Mesenchymal stem cell (in vitro differentiated cells and primary cell): ENCODE measurements around the gene GOT2.
"Not testable (repeated sequence)": the region's sequence is repeated elsewhere in the genome, so short reads cannot be mapped to it uniquely, and the experiment has no call there.

ENCODE experiments used
- DNase-seq: peaks from one replicate; pipeline ENCODE4 v3.0.0-alpha.2; 2013
- H2AFZ ChIP-seq: one replicate; pipeline ENCODE4 v1.6.1; 2013; ENCODE audit warnings: low read depth, mild to moderate bottlenecking, control low read depth, inconsistent platforms, low read length, moderate library complexity
- H2AK5ac ChIP-seq: 2 replicates; pipeline ENCODE4 v1.6.1; 2013; ENCODE audit warnings: low read length, moderate library complexity, mild to moderate bottlenecking, inconsistent platforms; ENCODE audit not compliant: severe bottlenecking
- H2BK120ac ChIP-seq: one replicate; pipeline ENCODE4 v1.6.1; 2013; ENCODE audit warnings: low read depth, mild to moderate bottlenecking, inconsistent platforms, low read length, moderate library complexity
- H2BK12ac ChIP-seq, 2 experiments: one replicate each; pipeline ENCODE4 v1.6.1; 2013; ENCODE audit warnings: inconsistent platforms in 2 of 2, low read length in 2 of 2, mild to moderate bottlenecking in 2 of 2, moderate library complexity in 2 of 2, control low read depth in 1 of 2
- H2BK15ac ChIP-seq: one replicate; pipeline ENCODE4 v1.6.1; 2013; ENCODE audit warnings: mild to moderate bottlenecking, low read depth, inconsistent platforms; ENCODE audit not compliant: poor library complexity, severe bottlenecking
- H2BK5ac ChIP-seq: 2 replicates; pipeline ENCODE4 v1.6.1; 2013; ENCODE audit warnings: low read depth, mild to moderate bottlenecking, low read length, control low read depth, inconsistent platforms; ENCODE audit not compliant: poor library complexity, severe bottlenecking
- H3K14ac ChIP-seq, 2 experiments: one replicate each; pipeline ENCODE4 v1.6.1; 2013; ENCODE audit warnings: inconsistent platforms in 2 of 2, low read length in 2 of 2, control low read depth in 1 of 2, mild to moderate bottlenecking in 1 of 2, moderate library complexity in 1 of 2
- H3K18ac ChIP-seq, 2 experiments: one replicate each; pipeline ENCODE4 v1.6.1; 2013; ENCODE audit warnings: inconsistent platforms in 2 of 2, low read length in 2 of 2, control low read depth in 1 of 2, low read depth in 1 of 2, mild to moderate bottlenecking in 1 of 2
- H3K23ac ChIP-seq, 2 experiments: one replicate each; pipeline ENCODE4 v1.6.1; 2013; ENCODE audit warnings: inconsistent platforms in 2 of 2, low read length in 2 of 2, mild to moderate bottlenecking in 2 of 2, moderate library complexity in 2 of 2, control low read depth in 1 of 2
- H3K27ac ChIP-seq: 2 replicates; pipeline ENCODE4 v1.5.1; 2013; ENCODE audit warnings: mild to moderate bottlenecking, moderate library complexity, low read length, control low read depth, inconsistent platforms; ENCODE audit not compliant: poor library complexity, severe bottlenecking
- H3K27me3 ChIP-seq, 2 experiments: 2 replicates each; pipeline versions ENCODE4 v1.6.1 to v1.7.0; 2013; ENCODE audit warnings: low read length in 2 of 2, mild to moderate bottlenecking in 2 of 2, moderate library complexity in 2 of 2, control low read depth in 1 of 2, inconsistent platforms in 1 of 2; ENCODE audit not compliant: control insufficient read depth in 1 of 2, insufficient read depth in 1 of 2
- H3K36me3 ChIP-seq, 2 experiments: 2 replicates each; pipeline versions ENCODE4 v1.6.1 to v1.7.0; 2013; ENCODE audit warnings: low read length in 2 of 2, control low read depth in 1 of 2, inconsistent platforms in 1 of 2, low read depth in 1 of 2, mild to moderate bottlenecking in 1 of 2; ENCODE audit not compliant: insufficient read depth in 2 of 2, control insufficient read depth in 1 of 2
- H3K4ac ChIP-seq, 2 experiments: one replicate each; pipeline ENCODE4 v1.6.1; 2013; ENCODE audit warnings: inconsistent platforms in 2 of 2, low read length in 2 of 2, mild to moderate bottlenecking in 2 of 2, moderate library complexity in 2 of 2, control low read depth in 1 of 2, low read depth in 1 of 2
- H3K4me1 ChIP-seq: 2 replicates; pipeline ENCODE4 v1.6.1; 2013; ENCODE audit warnings: low read depth, low read length, control low read depth; ENCODE audit not compliant: control insufficient read depth, insufficient read depth
- H3K4me2 ChIP-seq: 2 replicates; pipeline ENCODE4 v1.6.1; 2013; ENCODE audit warnings: low read length, mild to moderate bottlenecking, inconsistent platforms; ENCODE audit not compliant: poor library complexity, severe bottlenecking
- H3K4me3 ChIP-seq, 2 experiments: 2 replicates each; pipeline versions ENCODE4 v1.5.1 to v1.7.0; 2013; ENCODE audit warnings: low read length in 2 of 2, mild to moderate bottlenecking in 2 of 2, control low read depth in 1 of 2, low read depth in 1 of 2; ENCODE audit not compliant: insufficient read depth in 1 of 2
- H3K79me1 ChIP-seq: replicated peaks from 2 replicates; pipeline ENCODE4 v1.6.1; 2013; ENCODE audit warnings: mild to moderate bottlenecking, control low read depth, low read length, inconsistent platforms; ENCODE audit not compliant: poor library complexity, severe bottlenecking
- H3K9ac ChIP-seq: 2 replicates; pipeline ENCODE4 v1.7.0; 2013; ENCODE audit warnings: mild to moderate bottlenecking, low read length, moderate library complexity
- H3K9me3 ChIP-seq: 2 replicates; pipeline ENCODE4 v1.7.0; 2013; ENCODE audit warnings: mild to moderate bottlenecking, low read length; ENCODE audit not compliant: control insufficient read depth
- H4K8ac ChIP-seq: one replicate; pipeline ENCODE4 v1.6.1; 2013; ENCODE audit warnings: inconsistent platforms, mild to moderate bottlenecking, low read length, moderate library complexity
- H4K91ac ChIP-seq: one replicate; pipeline ENCODE4 v1.6.1; 2013; ENCODE audit warnings: mild to moderate bottlenecking, low read length, inconsistent platforms
- WGBS: methylation state at CpG from one replicate; pipeline ENCODE4 v1.1.7; 2013; ENCODE audit warnings: mixed read lengths; 5-methylcytosine and 5-hydroxymethylcytosine counted together

GOT2 gene

GRCh38 chr16:58699151-58699550, 35.0 kb downstream of the GOT2 start:
- H3K23ac ChIP-seq, result no peak overlapping the region
- WGBS, result 89% methylated on average over 4 of the region's 4 CpGs

GRCh38 chr16:58695368-58695767, 38.7 kb downstream of the GOT2 start:
- no peaks in the 10 kb centered on the region for H3K9me3 ChIP-seq
- DNase-seq, result no peak
- no peak overlapping the region for H2BK120ac ChIP-seq
- no peaks in the 10 kb centered on the region for H3K4me1 ChIP-seq
- H3K36me3 ChIP-seq, result no peaks in the 10 kb centered on the region
- WGBS, result 83% methylated on average over 1 of the region's 1 CpG
- no peak overlapping the region for H3K18ac ChIP-seq
- no peak overlapping the region for H2BK15ac ChIP-seq
- no peak overlapping the region for H4K91ac ChIP-seq
- H3K27me3 ChIP-seq, result no peaks in the 10 kb centered on the region
- no peak overlapping the region for H2AFZ ChIP-seq
- no peak overlapping the region for H3K14ac ChIP-seq
- H2AK5ac ChIP-seq, result no peak overlapping the region
- no peak overlapping the region for H3K4me3 ChIP-seq
- no peak overlapping the region for H4K8ac ChIP-seq
- no peak overlapping the region for H3K9ac ChIP-seq
- no peak overlapping the region for H3K4ac ChIP-seq
- no peak overlapping the region for H3K4me2 ChIP-seq
- H3K79me1 ChIP-seq, result no peaks in the 10 kb centered on the region
- H2BK12ac ChIP-seq, result no peak overlapping the region
- no peak overlapping the region for H3K27ac ChIP-seq
- no peak overlapping the region for H2BK5ac ChIP-seq
- H3K23ac ChIP-seq, result no peak overlapping the region

More at GRCh38 chr16:58699151-58699550, 35.0 kb downstream of the GOT2 start:
- Histone ChIP-seq H4K91ac (no peak overlapping the region), H2BK5ac (no peak overlapping the region), H3K4me2 (no peak overlapping the region), H2AK5ac (no peak overlapping the region), H2BK15ac (no peak overlapping the region), H3K9me3 (no peaks in the 10 kb centered on the region), H3K4me3 (no peak overlapping the region), H3K79me1 (no peaks in the 10 kb centered on the region), H3K36me3 (no peaks in the 10 kb centered on the region), H3K4ac (no peak overlapping the region), H3K18ac (no peak overlapping the region), H3K4me1 (no peaks in the 10 kb centered on the region), H3K14ac (no peak overlapping the region), H3K9ac (peak overlapping the region; percentile 2), H4K8ac (no peak overlapping the region), H2BK12ac (no peak overlapping the region), H3K27me3 (no peaks in the 10 kb centered on the region), H3K27ac (no peak overlapping the region), H2BK120ac (no peak overlapping the region), H2AFZ (no peak overlapping the region)
- no peak for DNase-seq

GRCh38 chr16:58692450-58692849, 41.7 kb downstream of the GOT2 start:
- Histone ChIP-seq H4K8ac (no peak overlapping the region), H3K79me1 (no peaks in the 10 kb centered on the region), H3K27ac (no peak overlapping the region), H3K23ac (no peak overlapping the region), H3K18ac (no peak overlapping the region), H2BK15ac (no peak overlapping the region), H3K14ac (no peak overlapping the region), H3K4me1 (no peaks in the 10 kb centered on the region), H3K9ac (no peak overlapping the region), H2BK5ac (no peak overlapping the region), H3K4me2 (no peak overlapping the region), H2AK5ac (no peak overlapping the region), H4K91ac (no peak overlapping the region), H2AFZ (no peak overlapping the region), H3K9me3 (no peaks in the 10 kb centered on the region), H3K27me3 (no peaks in the 10 kb centered on the region), H2BK120ac (no peak overlapping the region), H3K4ac (no peak overlapping the region), H3K4me3 (no peak overlapping the region), H2BK12ac (no peak overlapping the region), H3K36me3 (no peaks in the 10 kb centered on the region)
- DNase-seq, result no peak
- no CpG with 5 or more reads among the region's 1 CpG for WGBS

GRCh38 chr16:58686985-58687706, 47.0 kb downstream of the GOT2 start:
- DNase-seq, result peak; percentile 70
- not testable (repeated sequence) for H2BK15ac ChIP-seq, H2AFZ ChIP-seq, H4K8ac ChIP-seq, H2AK5ac ChIP-seq, H4K91ac ChIP-seq, H3K9ac ChIP-seq, H3K14ac ChIP-seq, H3K9me3 ChIP-seq, H3K4ac ChIP-seq, H3K27me3 ChIP-seq, H3K4me3 ChIP-seq, H3K23ac ChIP-seq, H2BK120ac ChIP-seq, H3K18ac ChIP-seq, H3K27ac ChIP-seq, H2BK5ac ChIP-seq, H3K36me3 ChIP-seq, H3K4me2 ChIP-seq, H2BK12ac ChIP-seq
- 80% methylated on average over 7 of the region's 8 CpGs for WGBS
- H3K4me1 ChIP-seq, result peaks cover 13% of the 10 kb centered on the region
- H3K79me1 ChIP-seq, result peaks cover 18% of the 10 kb centered on the region
